ENCODE measurements around the gene FABP7.

DNA sequence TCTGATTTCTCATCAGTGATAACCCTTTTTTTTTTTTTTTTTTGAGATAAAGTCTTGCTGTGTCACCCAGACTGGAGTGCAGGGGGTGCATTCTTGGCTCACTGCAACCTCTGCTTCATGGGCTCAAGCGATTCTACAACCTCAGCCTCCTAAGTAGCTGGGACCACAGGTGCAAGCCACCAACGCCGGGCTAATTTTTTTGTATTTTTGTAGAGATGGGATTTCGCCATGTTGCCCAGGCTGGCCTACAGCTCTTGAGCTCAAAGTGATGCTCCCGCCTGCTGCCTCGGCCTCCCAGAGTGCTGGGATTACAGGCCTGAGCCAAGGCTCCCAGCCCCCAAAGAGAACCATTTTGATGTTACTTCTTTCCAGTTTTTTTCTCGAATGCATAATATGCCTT, 2.2 kb downstream of the FABP7 start:
- TF ChIP-seq CTCF (IDR thresholded peaks at IDR 0.05) (no peak), POLR2A (IDR thresholded peaks at IDR 0.05) (no peak), POLR2AphosphoS5 (IDR thresholded peaks at IDR 0.05) (no peak)

Measured in upper lobe of left lung (tissue), 4 donors.